SK-N-SH treated with all-trans-retinoic acid at 6 μM for 48 hours (cell line): ENCODE measurements around the gene NCOA6.
"Not testable (repeated sequence)": the region's sequence is repeated elsewhere in the genome, so short reads cannot be mapped to it uniquely, and the experiment has no call there.

ENCODE experiments used
- ISL1 ChIP-seq: fragments of 250-450 bp; sonication (Bioruptor Pico); IDR thresholded peaks from 2 replicates; pipeline ENCODE4 v2.1.2; 2022; ENCODE audit warnings: mild to moderate bottlenecking, moderate library complexity
- OSR1 ChIP-seq: fragments of 250-450 bp; sonication (Bioruptor Pico); IDR thresholded peaks from 2 replicates; pipeline ENCODE4 v1.8.0; 2022; ENCODE audit warnings: moderate library complexity, mild to moderate bottlenecking, inconsistent platforms
- TSHZ2 ChIP-seq: fragments of 250-450 bp; sonication (Bioruptor Pico); IDR thresholded peaks from 2 replicates; pipeline ENCODE4 v1.5.0; 2020; ENCODE audit warnings: mild to moderate bottlenecking, moderate library complexity

- TF ChIP-seq OSR1, TSHZ2, ISL1 (CRISPR knock-in tag): not testable (repeated sequence)
Observed at GRCh38 chr20:34719242-34720017, 106.0 kb downstream of the NCOA6 start.
